HCT116 (cell line): ENCODE measurements around the gene MEG3. TPM values are rescaled to one million over a fixed set of nuclear protein-coding genes. Genes with fewer than 3 reads are reported as not detected.

ENCODE experiments used
- ATAC-seq: fragments of 200-7000 bp; cut with Tn5 transposase; 2 replicates; pipeline ENCODE4 v1.9.1; 2020; ENCODE audit warnings: mild to moderate bottlenecking, moderate library complexity
- BruUV-seq: library from RNA; stranded (reverse); fragments of 400-500 nt; replicated peaks from 2 replicates; lab custom pipeline; 2021; lab: Mats Ljungman, UMichigan
- CTCF ChIA-PET: fragments of 300-600 bp; sonication (Branson Sonifier 250); formaldehyde crosslinking; loops from one replicate; lab custom pipeline; 2021; ENCODE audit warnings: antibody characterized with exemption; lab: Charles Lee
- POLR2A ChIA-PET: fragments of 300-600, 350-600 bp; sonication (Branson Sonifier 250); formaldehyde crosslinking; loops from one replicate; lab custom pipeline; 2021; ENCODE audit warnings: antibody characterized with exemption; lab: Charles Lee
- RAD21 ChIA-PET, 2 experiments: fragments of 300-600 bp; sonication (Branson Sonifier 250); formaldehyde crosslinking; loops; one replicate each; lab custom pipeline; 2023; ENCODE audit warnings: low total read pairs in 2 of 2; ENCODE audit not compliant: uncharacterized antibody in 2 of 2, unreplicated experiment in 2 of 2, low non-redundant PET in 1 of 2; lab: Charles Lee
- DNase-seq: peaks from one replicate; pipeline ENCODE4 v3.0.0-alpha.2; 2010; ENCODE audit warnings: low read depth, low spot score
- H2AFZ ChIP-seq: fragments of 200-600 bp; shearing (Covaris generic), sonication (generic); 2 replicates; pipeline ENCODE4 v1.6.1; 2017; ENCODE audit warnings: low read depth, mixed run types, mixed read lengths, antibody characterized with exemption, low read length; ENCODE audit not compliant: poor library complexity, severe bottlenecking
- H3K27ac ChIP-seq: 2 replicates; pipeline ENCODE4 v1.5.1; 2012; ENCODE audit warnings: low read depth, low read length
- H3K27me3 ChIP-seq: fragments of 200-600 bp; sonication (generic); 2 replicates; pipeline ENCODE4 v1.6.1; 2016; ENCODE audit warnings: mixed run types, low read length, mixed read lengths; ENCODE audit not compliant: insufficient read depth
- H3K36me3 ChIP-seq, 2 experiments: fragments of 200-500 bp in 1 of 2; fragments of 200-600 bp in 1 of 2; sonication (Bioruptor generic) in 1 of 2; sonication (generic) in 1 of 2; 2 replicates each; pipeline versions ENCODE4 v1.5.1 to v1.6.1; 2014 to 2016; ENCODE audit warnings: low read length in 2 of 2, inconsistent platforms in 1 of 2, mixed read lengths in 1 of 2, mixed run types in 1 of 2; ENCODE audit not compliant: insufficient read depth in 2 of 2, control insufficient read depth in 1 of 2
- H3K4me1 ChIP-seq, 2 experiments: fragments of 200-600 bp in 1 of 2; sonication (generic) in 1 of 2; 2 replicates each; pipeline versions ENCODE4 v1.5.1 to v1.6.1; 2012 to 2017; ENCODE audit warnings: low read length in 2 of 2, inconsistent platforms in 1 of 2, mild to moderate bottlenecking in 1 of 2, mixed read lengths in 1 of 2, mixed run types in 1 of 2, moderate library complexity in 1 of 2; ENCODE audit not compliant: insufficient read depth in 2 of 2, control insufficient read depth in 1 of 2
- H3K4me2 ChIP-seq: fragments of 200-600 bp; sonication (generic); 2 replicates; pipeline ENCODE4 v1.6.1; 2017; ENCODE audit warnings: mixed run types, low read length, mixed read lengths
- H3K4me3 ChIP-seq, 2 experiments: fragments of 200-600 bp in 1 of 2; sonication (generic) in 1 of 2; replicated peaks in 1 of 2; 2 replicates each; pipeline ENCODE4 v1.5.1; 2011 to 2016; ENCODE audit warnings: low read length in 2 of 2, control low read depth in 1 of 2, low read depth in 1 of 2, mild to moderate bottlenecking in 1 of 2, mixed read lengths in 1 of 2, mixed run types in 1 of 2
- H3K79me2 ChIP-seq: fragments of 200-600 bp; sonication (generic); 2 replicates; pipeline ENCODE4 v1.6.1; 2017; ENCODE audit warnings: mild to moderate bottlenecking, mixed run types, low read length, moderate library complexity, mixed read lengths; ENCODE audit not compliant: insufficient read depth
- H3K9ac ChIP-seq: fragments of 200-600 bp; sonication (generic); 2 replicates; pipeline ENCODE4 v1.6.1; 2016; ENCODE audit warnings: low read length, mixed read lengths
- H3K9me2 ChIP-seq: fragments of 200-600 bp; sonication (generic), shearing (Covaris generic); 2 replicates; pipeline ENCODE4 v1.6.1; 2017; ENCODE audit warnings: mixed run types, mild to moderate bottlenecking, moderate library complexity; ENCODE audit not compliant: insufficient read depth
- H3K9me3 ChIP-seq, 2 experiments: fragments of 200-500 bp in 1 of 2; fragments of 200-600 bp in 1 of 2; sonication (Bioruptor generic) in 1 of 2; sonication (generic) in 1 of 2; 2 replicates each; pipeline ENCODE4 v1.6.1; 2014 to 2017; ENCODE audit warnings: low read length in 2 of 2, mixed read lengths in 2 of 2, inconsistent platforms in 1 of 2, low read depth in 1 of 2, mild to moderate bottlenecking in 1 of 2, mixed run types in 1 of 2, moderate library complexity in 1 of 2; ENCODE audit not compliant: control insufficient read depth in 1 of 2, insufficient read depth in 1 of 2
- H4K20me1 ChIP-seq: fragments of 200-600 bp; sonication (generic), shearing (Covaris generic); 2 replicates; pipeline ENCODE4 v1.6.1; 2017; ENCODE audit warnings: mixed run types, mild to moderate bottlenecking, moderate library complexity; ENCODE audit not compliant: insufficient read depth
- CBX3 ChIP-seq: IDR thresholded peaks from 2 replicates; pipeline ENCODE4 v1.6.1; 2012; ENCODE audit warnings: low read depth
- EGR1 ChIP-seq: IDR thresholded peaks from 2 replicates; pipeline ENCODE4 v1.6.1; 2012; ENCODE audit warnings: low read depth
- EZH2 ChIP-seq: fragments of 200-600 bp; sonication (generic); IDR thresholded peaks from 2 replicates; pipeline ENCODE4 v1.6.1; 2017; ENCODE audit warnings: antibody characterized with exemption, mixed run types
- JUND ChIP-seq: IDR thresholded peaks from 2 replicates; pipeline ENCODE4 v1.6.1; 2012
- MAX ChIP-seq: IDR thresholded peaks from 2 replicates; pipeline ENCODE4 v1.6.1; 2012
- POLR2AphosphoS5 ChIP-seq: IDR thresholded peaks from 2 replicates; pipeline ENCODE4 v1.6.1; 2011; ENCODE audit warnings: mild to moderate bottlenecking, low read depth, low read length, moderate library complexity
- SIN3A ChIP-seq: IDR thresholded peaks from 2 replicates; pipeline ENCODE4 v1.6.1; 2012; ENCODE audit warnings: low read depth
- SP1 ChIP-seq: IDR thresholded peaks from 2 replicates; pipeline ENCODE4 v1.6.1; 2012; ENCODE audit warnings: low read depth
- SRF ChIP-seq: IDR thresholded peaks from 2 replicates; pipeline ENCODE4 v1.6.1; 2012; ENCODE audit warnings: low read depth
- TCF7L2 ChIP-seq: IDR thresholded peaks from 2 replicates; pipeline ENCODE4 v1.7.0; 2011; ENCODE audit warnings: borderline replicate concordance, inconsistent platforms; ENCODE audit not compliant: insufficient read depth, insufficient read length; ENCODE audit errors: extremely low read depth
- YY1 ChIP-seq: IDR thresholded peaks from 2 replicates; pipeline ENCODE4 v1.6.1; 2011; ENCODE audit warnings: low read length, low read depth, moderate library complexity, mild to moderate bottlenecking; ENCODE audit not compliant: insufficient replicate concordance; ENCODE audit errors: extremely low read depth
- ZFX ChIP-seq: fragments of 450-650 bp; IDR thresholded peaks from 2 replicates; pipeline ENCODE4 v1.6.1; 2017
- ZNF274 ChIP-seq: fragments of 200-500 bp; sonication (Bioruptor generic); IDR thresholded peaks from 2 replicates; pipeline ENCODE4 v1.6.1; 2014; ENCODE audit warnings: mild to moderate bottlenecking, low read depth, low read length, inconsistent platforms
- intact Hi-C: fragments of 100-400 bp; cut with micrococcal nuclease; formaldehyde crosslinking; loops from 2 replicates; pipeline ENCODE4 v1.10.0; 2022
- total RNA-seq: library from RNA; stranded (reverse); gene quantifications from one replicate; pipeline ENCODE4 v1.2.1, GENCODE V29; 2021; ENCODE audit not compliant: unreplicated experiment

The MEG3 gene
- total RNA-seq, 1 experiment from 2014 or later: 2.5 TPM

DNA sequence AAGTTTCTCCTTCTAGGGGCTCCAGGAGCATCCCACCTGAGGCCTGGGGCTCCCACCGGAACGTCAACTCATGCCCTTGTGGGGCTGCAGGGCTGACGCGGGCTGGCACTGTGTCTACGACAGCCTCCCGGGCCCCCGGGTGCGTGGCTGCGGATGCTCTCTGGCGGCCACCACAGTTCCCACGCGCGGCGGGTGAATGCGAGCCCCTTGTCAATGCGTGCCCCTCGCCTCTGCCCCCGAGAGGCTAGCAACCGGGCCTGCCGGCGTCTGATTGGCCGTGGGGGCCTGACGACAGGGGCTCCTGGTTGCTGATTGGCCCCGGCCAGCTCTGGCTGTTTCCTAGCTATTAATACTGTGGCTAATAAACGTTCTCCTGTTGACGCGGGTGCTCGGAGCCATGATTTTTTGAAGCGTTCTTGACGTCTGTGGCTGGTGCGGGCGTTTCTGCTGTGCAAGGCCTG lies 1.8 kb upstream of the MEG3 start:
- no TSS peak for BruUV-seq
- ChIA-PET RAD21 (no interaction called here), POLR2A (no interaction called here), CTCF (no interaction called here)
- TF ChIP-seq CBX3 (no peak), SP1 (no peak), ZFX (no peak), SIN3A (no peak), MAX (no peak), YY1 (no peak), TCF7L2 (no peak), ZNF274 (no peak), POLR2AphosphoS5 (no peak), JUND (no peak), SRF (no peak), EGR1 (no peak), EZH2 (no peak)
- intact Hi-C loops: no loop called here
- Histone ChIP-seq H3K4me1 (no peaks in the 10 kb centered on the region), H3K4me2 (no peak overlapping the region), H3K27me3 (no peaks in the 10 kb centered on the region), H2AFZ (no peak overlapping the region), H3K36me3 (no peaks in the 10 kb centered on the region), H3K9ac (no peak overlapping the region), H3K9me3 (no peaks in the 10 kb centered on the region; a peak in 1 of 4 replicates), H3K4me3 (no peak overlapping the region), H3K9me2 (no peaks in the 10 kb centered on the region), H3K79me2 (no peaks in the 10 kb centered on the region), H3K27ac (no peak overlapping the region), H4K20me1 (no peaks in the 10 kb centered on the region)
- ATAC-seq (peak; percentile 67), DNase-seq (no peak)
